Neuronal stem cell (in vitro differentiated cells): Measurements from ENCODE around the gene CAND2. TPM values are rescaled to one million over a fixed set of nuclear protein-coding genes. Genes with fewer than 3 reads are reported as not detected.

Experiments used
- small RNA-seq: library from polyadenylated mRNA; stranded (forward); fragments of <200 nt; extraction: miRNeasy Mini kit (QIAGEN cat#:217004); gene quantifications from one replicate; pipeline ENCODE3, GENCODE V24; 2013; ENCODE audit not compliant: insufficient read depth

CAND2 gene

Small RNAs within 50 kb of the gene (small RNA-seq; reads per million reads assigned to genes)
- not detected for gene AC034198.1
